NB4 (cell line): ENCODE measurements around the gene FBXO24.

Experiments used
- MAX ChIP-seq: IDR thresholded peaks from 2 replicates; pipeline ENCODE4 v1.6.1; 2011; ENCODE audit warnings: low read depth, low read length
- TF ChIP-seq, protein P1 (sequence below): IDR thresholded peaks from one replicate; pipeline ENCODE4 v1.5.1; 2012; ENCODE audit warnings: low read depth, low read length

DNA sequence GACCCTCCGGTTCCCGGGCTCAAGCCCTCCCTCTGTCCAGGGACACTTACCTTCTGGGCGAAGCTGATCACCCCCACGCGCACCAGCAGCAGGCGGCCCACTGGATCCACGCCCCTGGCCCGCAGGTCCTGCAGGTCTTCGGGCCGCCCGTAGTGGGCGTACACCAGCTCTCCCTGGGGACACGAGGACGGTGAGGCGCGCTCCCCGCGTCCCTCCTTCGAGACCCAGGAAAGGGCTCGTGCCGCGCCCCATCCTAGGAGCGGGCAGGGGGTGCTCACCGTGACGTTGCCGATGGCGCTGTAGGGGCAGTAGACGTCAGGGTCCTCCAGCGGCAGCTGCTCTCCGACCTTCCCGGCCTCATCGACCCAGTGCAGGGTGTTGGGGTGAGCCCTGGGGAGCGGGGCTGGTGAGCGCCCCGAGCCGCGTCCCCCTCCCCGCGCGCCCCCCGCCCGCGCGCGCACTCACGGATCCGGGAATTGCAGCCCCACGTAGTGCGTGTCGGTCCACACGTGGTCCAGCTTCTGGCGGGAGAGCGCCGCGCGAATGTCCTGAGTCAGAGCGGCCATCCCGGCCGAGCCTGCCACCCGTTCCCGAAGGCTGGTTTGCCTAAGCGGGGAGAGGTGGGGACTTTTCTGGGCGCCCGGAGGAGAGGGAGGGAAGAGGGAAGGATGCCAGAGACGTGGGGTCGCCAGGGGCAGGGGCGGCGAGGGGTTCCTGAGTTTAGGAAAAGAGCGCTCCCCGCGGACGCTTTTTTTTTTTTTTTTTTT, 47.0 kb downstream of the FBXO24 start:
- TF ChIP-seq, protein P1, sequence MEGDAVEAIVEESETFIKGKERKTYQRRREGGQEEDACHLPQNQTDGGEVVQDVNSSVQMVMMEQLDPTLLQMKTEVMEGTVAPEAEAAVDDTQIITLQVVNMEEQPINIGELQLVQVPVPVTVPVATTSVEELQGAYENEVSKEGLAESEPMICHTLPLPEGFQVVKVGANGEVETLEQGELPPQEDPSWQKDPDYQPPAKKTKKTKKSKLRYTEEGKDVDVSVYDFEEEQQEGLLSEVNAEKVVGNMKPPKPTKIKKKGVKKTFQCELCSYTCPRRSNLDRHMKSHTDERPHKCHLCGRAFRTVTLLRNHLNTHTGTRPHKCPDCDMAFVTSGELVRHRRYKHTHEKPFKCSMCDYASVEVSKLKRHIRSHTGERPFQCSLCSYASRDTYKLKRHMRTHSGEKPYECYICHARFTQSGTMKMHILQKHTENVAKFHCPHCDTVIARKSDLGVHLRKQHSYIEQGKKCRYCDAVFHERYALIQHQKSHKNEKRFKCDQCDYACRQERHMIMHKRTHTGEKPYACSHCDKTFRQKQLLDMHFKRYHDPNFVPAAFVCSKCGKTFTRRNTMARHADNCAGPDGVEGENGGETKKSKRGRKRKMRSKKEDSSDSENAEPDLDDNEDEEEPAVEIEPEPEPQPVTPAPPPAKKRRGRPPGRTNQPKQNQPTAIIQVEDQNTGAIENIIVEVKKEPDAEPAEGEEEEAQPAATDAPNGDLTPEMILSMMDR, result peak; percentile 10
- TF ChIP-seq MAX, result 0 out of 2 replicates have a peak, but pooled peaks have one; percentile 15
